PC-3 (cell line): ENCODE data around the gene IBTK. TPM values are rescaled to one million over a fixed set of nuclear protein-coding genes. Genes with fewer than 3 reads are reported as not detected.
A peak's percentile ranks its signal among the peaks of the same experiment; 100 is the strongest.
"Not testable (repeated sequence)": the region's sequence is repeated elsewhere in the genome, so short reads cannot be mapped to it uniquely, and the experiment has no call there.

Experiments used
- ATAC-seq: fragments of 200-7000 bp; cut with Tn5 transposase; 2 replicates; pipeline ENCODE4 v1.9.1; 2020; ENCODE audit warnings: mild to moderate bottlenecking, moderate library complexity
- BruUV-seq: library from RNA; stranded (reverse); fragments of 400-500 nt; replicated peaks from 2 replicates; lab custom pipeline; 2021; lab: Mats Ljungman, UMichigan
- CTCF ChIA-PET: fragments of 300-600 bp; sonication (Branson Sonifier 250); formaldehyde crosslinking; loops from one replicate; lab custom pipeline; 2022; ENCODE audit warnings: antibody characterized with exemption; lab: Charles Lee
- POLR2A ChIA-PET: fragments of 300-600 bp; sonication (Branson Sonifier 250); formaldehyde crosslinking; loops from one replicate; lab custom pipeline; 2022; ENCODE audit warnings: antibody characterized with exemption; ENCODE audit not compliant: unreplicated experiment; lab: Charles Lee
- DNase-seq: peaks from one replicate; pipeline ENCODE4 v3.0.0-alpha.2; 2015
- H2AFZ ChIP-seq: fragments of 300-600 bp; sonication (generic); 2 replicates; pipeline ENCODE4 v1.6.0; 2016; ENCODE audit warnings: antibody characterized with exemption, low read length
- H3F3A ChIP-seq: fragments of 300-600 bp; sonication (generic); one replicate; pipeline ENCODE4 v1.6.0; 2017; ENCODE audit warnings: antibody characterized with exemption, low read length, control low read depth, mild to moderate bottlenecking; ENCODE audit not compliant: unreplicated experiment
- H3K27ac ChIP-seq: fragments of 300-600 bp; sonication (generic); 2 replicates; pipeline ENCODE4 v1.5.1; 2016; ENCODE audit warnings: mild to moderate bottlenecking, low read length
- H3K27me3 ChIP-seq: fragments of 300-600 bp; sonication (generic); 2 replicates; pipeline ENCODE4 v1.6.1; 2016; ENCODE audit warnings: low read length, mixed read lengths
- H3K36me3 ChIP-seq: fragments of 300-600 bp; sonication (generic); 2 replicates; pipeline ENCODE4 v1.6.1; 2016; ENCODE audit warnings: low read depth, mixed run types, low read length, mixed read lengths
- H3K4me1 ChIP-seq: fragments of 300-600 bp; sonication (generic); 2 replicates; pipeline ENCODE4 v1.5.1; 2016; ENCODE audit warnings: low read length; ENCODE audit not compliant: insufficient read depth
- H3K4me2 ChIP-seq: fragments of 300-600 bp; sonication (generic); 2 replicates; pipeline ENCODE4 v1.6.0; 2016; ENCODE audit warnings: low read length
- H3K4me3 ChIP-seq: fragments of 300-600 bp; sonication (generic); 2 replicates; pipeline ENCODE4 v1.5.1; 2016; ENCODE audit warnings: mild to moderate bottlenecking, low read length, mixed read lengths
- H3K79me2 ChIP-seq: fragments of 300-600 bp; sonication (generic); 2 replicates; pipeline ENCODE4 v1.6.1; 2017; ENCODE audit warnings: low read length, mixed read lengths
- H3K9ac ChIP-seq: fragments of 300-600 bp; sonication (generic); 2 replicates; pipeline ENCODE4 v1.6.0; 2016; ENCODE audit warnings: mild to moderate bottlenecking, low read length
- H3K9me2 ChIP-seq: fragments of 300-600 bp; sonication (generic); replicated peaks from 2 replicates; pipeline ENCODE4 v1.6.1; 2016; ENCODE audit warnings: mixed run types, low read length, mixed read lengths
- H3K9me3 ChIP-seq: fragments of 300-600 bp; sonication (generic); 2 replicates; pipeline ENCODE4 v1.6.1; 2016; ENCODE audit warnings: low read length, mixed read lengths
- H4K20me1 ChIP-seq: fragments of 300-600 bp; sonication (generic); 2 replicates; pipeline ENCODE4 v1.6.1; 2016; ENCODE audit warnings: low read length, mixed read lengths
- EZH2 ChIP-seq: fragments of 300-600 bp; sonication (generic); IDR thresholded peaks from one replicate; pipeline ENCODE4 v1.6.1; 2017; ENCODE audit warnings: antibody characterized with exemption, mild to moderate bottlenecking, low read length; ENCODE audit not compliant: unreplicated experiment
- EZH2phosphoT487 ChIP-seq: fragments of 300-600 bp; sonication (generic); IDR thresholded peaks from 2 replicates; pipeline ENCODE4 v1.6.1; 2018; ENCODE audit warnings: mild to moderate bottlenecking, antibody characterized with exemption, low read length, borderline replicate concordance
- intact Hi-C: fragments of 100-400 bp; cut with micrococcal nuclease; formaldehyde crosslinking; loops from 2 replicates; pipeline ENCODE4 v1.9.0; 2023
- total RNA-seq: library from RNA; depleted of rRNA; stranded (reverse); fragments of >200 nt; gene quantifications from 2 replicates; pipeline ENCODE4 v1.2.3, GENCODE V29; 2014
- TF ChIP-seq, protein P1 (sequence below): fragments of 300-600 bp; sonication (generic); conservative IDR thresholded peaks from 2 replicates; pipeline ENCODE4 v1.5.1; 2017; ENCODE audit warnings: antibody characterized with exemption, low read depth, mild to moderate bottlenecking, low read length

IBTK gene
- total RNA-seq, 1 experiment from 2014 or later, result 17.2 TPM

DNA sequence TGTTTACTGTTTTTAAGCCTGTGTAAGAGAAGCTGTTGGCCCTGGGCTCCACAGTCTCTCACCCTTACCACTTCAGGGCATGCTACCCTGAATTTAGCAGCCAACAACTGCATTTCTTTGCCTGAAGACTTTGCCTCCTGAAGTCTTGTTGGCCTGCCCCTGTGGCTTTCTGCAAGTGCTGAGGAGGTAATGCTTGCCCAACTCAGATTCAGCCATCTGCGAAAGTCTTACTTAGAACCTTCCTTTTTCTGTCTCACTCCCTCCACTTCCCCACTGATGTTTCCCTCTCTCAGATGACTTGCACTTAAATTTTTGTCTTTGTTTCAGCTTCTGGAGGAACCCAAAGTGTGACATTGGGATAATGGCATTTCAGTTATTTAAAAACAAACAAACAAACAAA is 11.8 kb upstream of the IBTK start:
- Histone ChIP-seq H3K79me2 (no peaks in the 10 kb centered on the region), H3K9me3 (no peaks in the 10 kb centered on the region), H3K4me1 (peaks cover 28% of the 10 kb centered on the region), H3K36me3 (no peaks in the 10 kb centered on the region), H3F3A (no peaks in the 10 kb centered on the region), H3K4me2 (no peak overlapping the region), H3K9me2 (no peaks in the 10 kb centered on the region), H4K20me1 (no peaks in the 10 kb centered on the region), H3K9ac (no peak overlapping the region), H3K27me3 (no peaks in the 10 kb centered on the region), H2AFZ (no peak overlapping the region), H3K27ac (no peak overlapping the region), H3K4me3 (no peak overlapping the region)
- no peak for DNase-seq
- TF ChIP-seq, protein P1, sequence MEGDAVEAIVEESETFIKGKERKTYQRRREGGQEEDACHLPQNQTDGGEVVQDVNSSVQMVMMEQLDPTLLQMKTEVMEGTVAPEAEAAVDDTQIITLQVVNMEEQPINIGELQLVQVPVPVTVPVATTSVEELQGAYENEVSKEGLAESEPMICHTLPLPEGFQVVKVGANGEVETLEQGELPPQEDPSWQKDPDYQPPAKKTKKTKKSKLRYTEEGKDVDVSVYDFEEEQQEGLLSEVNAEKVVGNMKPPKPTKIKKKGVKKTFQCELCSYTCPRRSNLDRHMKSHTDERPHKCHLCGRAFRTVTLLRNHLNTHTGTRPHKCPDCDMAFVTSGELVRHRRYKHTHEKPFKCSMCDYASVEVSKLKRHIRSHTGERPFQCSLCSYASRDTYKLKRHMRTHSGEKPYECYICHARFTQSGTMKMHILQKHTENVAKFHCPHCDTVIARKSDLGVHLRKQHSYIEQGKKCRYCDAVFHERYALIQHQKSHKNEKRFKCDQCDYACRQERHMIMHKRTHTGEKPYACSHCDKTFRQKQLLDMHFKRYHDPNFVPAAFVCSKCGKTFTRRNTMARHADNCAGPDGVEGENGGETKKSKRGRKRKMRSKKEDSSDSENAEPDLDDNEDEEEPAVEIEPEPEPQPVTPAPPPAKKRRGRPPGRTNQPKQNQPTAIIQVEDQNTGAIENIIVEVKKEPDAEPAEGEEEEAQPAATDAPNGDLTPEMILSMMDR, result no peak
- no peak for TF ChIP-seq EZH2
- TF ChIP-seq EZH2phosphoT487, result no peak
- no peak for ATAC-seq
- POLR2A ChIA-PET, result no interaction called here
- no TSS peak for BruUV-seq
- CTCF ChIA-PET, result interaction anchor here (0.6 to 0.7 kb wide), 2 partner anchors 331 to 647 kb away, joined by 4 to 6 read pairs; no protein-coding TSS in a partner anchor
- intact Hi-C loops, result loop anchor here (5.0 kb wide), 1 partner anchor 93 kb away; no protein-coding TSS in a partner anchor

DNA sequence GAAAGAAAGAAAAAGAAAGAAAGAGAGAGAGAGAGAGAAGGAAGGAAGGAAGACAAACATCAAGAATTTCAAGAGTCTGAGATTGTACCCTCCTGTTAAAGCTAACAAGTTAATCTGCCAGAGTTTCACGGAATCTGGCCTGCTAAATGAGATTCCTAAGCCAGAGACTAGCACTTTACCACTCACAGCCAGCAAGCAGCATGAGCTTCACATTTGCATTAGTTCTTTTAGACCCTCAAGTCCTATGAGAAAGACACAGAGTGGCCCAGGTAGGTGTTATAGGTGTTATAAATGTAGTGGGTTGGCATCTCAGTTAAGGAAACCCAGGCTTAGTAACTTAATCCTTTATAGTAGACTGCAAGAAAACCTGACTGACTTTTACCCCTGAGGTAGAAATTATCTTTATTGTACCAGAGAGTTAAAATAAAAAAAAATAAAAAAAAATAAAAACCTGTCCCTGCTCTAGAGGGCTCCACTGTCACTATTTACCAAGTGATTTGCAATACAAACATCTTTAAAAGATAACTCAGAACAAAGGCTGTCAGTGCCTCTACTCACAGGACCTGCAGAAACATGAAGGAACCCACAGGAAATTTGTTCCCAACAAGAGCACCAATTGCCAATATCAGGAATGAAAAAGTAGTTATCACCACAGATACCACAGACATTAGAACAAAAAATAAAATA is 9.7 kb upstream of the IBTK start:
- Histone ChIP-seq H3F3A (no peaks in the 10 kb centered on the region), H3K4me2 (no peak overlapping the region), H3K4me3 (no peak overlapping the region), H3K27ac (no peak overlapping the region), H3K4me1 (peaks cover 28% of the 10 kb centered on the region), H3K9me3 (no peaks in the 10 kb centered on the region), H4K20me1 (no peaks in the 10 kb centered on the region), H2AFZ (no peak overlapping the region), H3K27me3 (no peaks in the 10 kb centered on the region), H3K36me3 (no peaks in the 10 kb centered on the region), H3K9ac (no peak overlapping the region), H3K79me2 (no peaks in the 10 kb centered on the region), H3K9me2 (no peaks in the 10 kb centered on the region)
- ChIA-PET CTCF (no interaction called here), POLR2A (no interaction called here)
- BruUV-seq, result no TSS peak
- intact Hi-C loops, result loop anchor here (5.0 kb wide), 1 partner anchor 95 kb away; no protein-coding TSS in a partner anchor
- DNase-seq (peak; percentile 31), ATAC-seq (peak; percentile 65)
- TF ChIP-seq, protein P1, result peak; percentile 50
- TF ChIP-seq EZH2phosphoT487, result no peak

DNA sequence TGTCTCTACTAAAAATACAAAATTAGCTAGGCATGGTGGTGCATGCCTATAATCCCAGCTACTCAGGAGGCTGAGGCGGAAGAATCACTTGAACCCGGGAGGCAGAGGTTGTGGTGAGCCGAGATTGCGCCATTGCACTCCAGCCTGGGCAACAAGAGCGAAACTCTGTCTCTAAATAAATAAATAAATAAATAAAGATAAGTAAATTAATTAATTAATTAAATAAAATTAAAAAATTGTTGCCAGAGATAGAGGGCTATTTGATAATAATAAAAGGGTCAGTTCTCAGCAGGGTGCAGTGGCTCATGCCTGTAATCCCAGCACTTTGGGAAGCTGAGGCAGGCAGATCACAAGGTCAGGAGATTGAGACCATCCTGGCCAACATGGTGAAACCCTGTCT is 7.2 kb upstream of the IBTK start:
- H3K9me3 ChIP-seq, H3K9ac ChIP-seq, H3K4me3 ChIP-seq, H3K4me1 ChIP-seq, H3K79me2 ChIP-seq, CTCF ChIA-PET, H3K27me3 ChIP-seq, POLR2A ChIA-PET, BruUV-seq, H2AFZ ChIP-seq, ATAC-seq, H3K27ac ChIP-seq, H4K20me1 ChIP-seq, DNase-seq, H3K36me3 ChIP-seq, H3F3A ChIP-seq, H3K9me2 ChIP-seq, H3K4me2 ChIP-seq: not testable (repeated sequence)
- intact Hi-C loops, result loop anchor here (5.0 kb wide), 2 partner anchors 98 to 283 kb away; no protein-coding TSS in a partner anchor
